Measurements from ENCODE around the gene FCHSD2.

GRCh38 chr11:73017024-73017751 lies 124.9 kb downstream of the FCHSD2 start:
- no peak for TF ChIP-seq POLR2A (IDR thresholded peaks at IDR 0.05)
- TF ChIP-seq, protein P1, sequence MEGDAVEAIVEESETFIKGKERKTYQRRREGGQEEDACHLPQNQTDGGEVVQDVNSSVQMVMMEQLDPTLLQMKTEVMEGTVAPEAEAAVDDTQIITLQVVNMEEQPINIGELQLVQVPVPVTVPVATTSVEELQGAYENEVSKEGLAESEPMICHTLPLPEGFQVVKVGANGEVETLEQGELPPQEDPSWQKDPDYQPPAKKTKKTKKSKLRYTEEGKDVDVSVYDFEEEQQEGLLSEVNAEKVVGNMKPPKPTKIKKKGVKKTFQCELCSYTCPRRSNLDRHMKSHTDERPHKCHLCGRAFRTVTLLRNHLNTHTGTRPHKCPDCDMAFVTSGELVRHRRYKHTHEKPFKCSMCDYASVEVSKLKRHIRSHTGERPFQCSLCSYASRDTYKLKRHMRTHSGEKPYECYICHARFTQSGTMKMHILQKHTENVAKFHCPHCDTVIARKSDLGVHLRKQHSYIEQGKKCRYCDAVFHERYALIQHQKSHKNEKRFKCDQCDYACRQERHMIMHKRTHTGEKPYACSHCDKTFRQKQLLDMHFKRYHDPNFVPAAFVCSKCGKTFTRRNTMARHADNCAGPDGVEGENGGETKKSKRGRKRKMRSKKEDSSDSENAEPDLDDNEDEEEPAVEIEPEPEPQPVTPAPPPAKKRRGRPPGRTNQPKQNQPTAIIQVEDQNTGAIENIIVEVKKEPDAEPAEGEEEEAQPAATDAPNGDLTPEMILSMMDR (IDR thresholded peaks at IDR 0.05): no peak
